ENCODE data around the gene ZFPM1. TPM values are rescaled to one million over a fixed set of nuclear protein-coding genes. Genes with fewer than 3 reads are reported as not detected.

Gene ZFPM1
- total and polyA plus RNA-seq, 2 experiments from 2014 or later: 0.53 to 2.2 TPM

GRCh38 chr16:88465387-88465983, 12.4 kb downstream of the ZFPM1 start:
- TF ChIP-seq ZNF114 (CRISPR knock-in tag; IDR thresholded peaks at IDR 0.05): no peak
- TF ChIP-seq CTCF (conservative IDR thresholded peaks at IDR 0.05; ENCODE audit: low read depth in 2 of 2): no peak
- TF ChIP-seq, protein P1, sequence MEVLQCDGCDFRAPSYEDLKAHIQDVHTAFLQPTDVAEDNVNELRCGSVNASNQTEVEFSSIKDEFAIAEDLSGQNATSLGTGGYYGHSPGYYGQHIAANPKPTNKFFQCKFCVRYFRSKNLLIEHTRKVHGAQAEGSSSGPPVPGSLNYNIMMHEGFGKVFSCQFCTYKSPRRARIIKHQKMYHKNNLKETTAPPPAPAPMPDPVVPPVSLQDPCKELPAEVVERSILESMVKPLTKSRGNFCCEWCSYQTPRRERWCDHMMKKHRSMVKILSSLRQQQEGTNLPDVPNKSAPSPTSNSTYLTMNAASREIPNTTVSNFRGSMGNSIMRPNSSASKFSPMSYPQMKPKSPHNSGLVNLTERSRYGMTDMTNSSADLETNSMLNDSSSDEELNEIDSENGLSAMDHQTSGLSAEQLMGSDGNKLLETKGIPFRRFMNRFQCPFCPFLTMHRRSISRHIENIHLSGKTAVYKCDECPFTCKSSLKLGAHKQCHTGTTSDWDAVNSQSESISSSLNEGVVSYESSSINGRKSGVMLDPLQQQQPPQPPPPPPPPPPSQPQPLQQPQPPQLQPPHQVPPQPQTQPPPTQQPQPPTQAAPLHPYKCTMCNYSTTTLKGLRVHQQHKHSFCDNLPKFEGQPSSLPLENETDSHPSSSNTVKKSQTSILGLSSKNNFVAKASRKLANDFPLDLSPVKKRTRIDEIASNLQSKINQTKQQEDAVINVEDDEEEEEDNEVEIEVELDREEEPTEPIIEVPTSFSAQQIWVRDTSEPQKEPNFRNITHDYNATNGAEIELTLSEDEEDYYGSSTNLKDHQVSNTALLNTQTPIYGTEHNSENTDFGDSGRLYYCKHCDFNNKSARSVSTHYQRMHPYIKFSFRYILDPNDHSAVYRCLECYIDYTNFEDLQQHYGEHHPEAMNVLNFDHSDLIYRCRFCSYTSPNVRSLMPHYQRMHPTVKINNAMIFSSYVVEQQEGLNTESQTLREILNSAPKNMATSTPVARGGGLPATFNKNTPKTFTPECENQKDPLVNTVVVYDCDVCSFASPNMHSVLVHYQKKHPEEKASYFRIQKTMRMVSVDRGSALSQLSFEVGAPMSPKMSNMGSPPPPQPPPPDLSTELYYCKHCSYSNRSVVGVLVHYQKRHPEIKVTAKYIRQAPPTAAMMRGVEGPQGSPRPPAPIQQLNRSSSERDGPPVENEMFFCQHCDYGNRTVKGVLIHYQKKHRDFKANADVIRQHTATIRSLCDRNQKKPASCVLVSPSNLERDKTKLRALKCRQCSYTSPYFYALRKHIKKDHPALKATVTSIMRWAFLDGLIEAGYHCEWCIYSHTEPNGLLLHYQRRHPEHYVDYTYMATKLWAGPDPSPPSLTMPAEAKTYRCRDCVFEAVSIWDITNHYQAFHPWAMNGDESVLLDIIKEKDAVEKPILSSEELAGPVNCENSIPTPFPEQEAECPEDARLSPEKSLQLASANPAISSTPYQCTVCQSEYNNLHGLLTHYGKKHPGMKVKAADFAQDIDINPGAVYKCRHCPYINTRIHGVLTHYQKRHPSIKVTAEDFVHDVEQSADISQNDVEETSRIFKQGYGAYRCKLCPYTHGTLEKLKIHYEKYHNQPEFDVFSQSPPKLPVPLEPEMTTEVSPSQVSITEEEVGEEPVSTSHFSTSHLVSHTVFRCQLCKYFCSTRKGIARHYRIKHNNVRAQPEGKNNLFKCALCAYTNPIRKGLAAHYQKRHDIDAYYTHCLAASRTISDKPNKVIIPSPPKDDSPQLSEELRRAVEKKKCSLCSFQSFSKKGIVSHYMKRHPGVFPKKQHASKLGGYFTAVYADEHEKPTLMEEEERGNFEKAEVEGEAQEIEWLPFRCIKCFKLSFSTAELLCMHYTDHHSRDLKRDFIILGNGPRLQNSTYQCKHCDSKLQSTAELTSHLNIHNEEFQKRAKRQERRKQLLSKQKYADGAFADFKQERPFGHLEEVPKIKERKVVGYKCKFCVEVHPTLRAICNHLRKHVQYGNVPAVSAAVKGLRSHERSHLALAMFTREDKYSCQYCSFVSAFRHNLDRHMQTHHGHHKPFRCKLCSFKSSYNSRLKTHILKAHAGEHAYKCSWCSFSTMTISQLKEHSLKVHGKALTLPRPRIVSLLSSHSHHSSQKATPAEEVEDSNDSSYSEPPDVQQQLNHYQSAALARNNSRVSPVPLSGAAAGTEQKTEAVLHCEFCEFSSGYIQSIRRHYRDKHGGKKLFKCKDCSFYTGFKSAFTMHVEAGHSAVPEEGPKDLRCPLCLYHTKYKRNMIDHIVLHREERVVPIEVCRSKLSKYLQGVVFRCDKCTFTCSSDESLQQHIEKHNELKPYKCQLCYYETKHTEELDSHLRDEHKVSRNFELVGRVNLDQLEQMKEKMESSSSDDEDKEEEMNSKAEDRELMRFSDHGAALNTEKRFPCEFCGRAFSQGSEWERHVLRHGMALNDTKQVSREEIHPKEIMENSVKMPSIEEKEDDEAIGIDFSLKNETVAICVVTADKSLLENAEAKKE (CRISPR knock-in tag; IDR thresholded peaks at IDR 0.05): no peak
- TF ChIP-seq ETS1 (IDR thresholded peaks at IDR 0.05): no peak
- TF ChIP-seq CREB1 (CRISPR knock-in tag; IDR thresholded peaks at IDR 0.05; ENCODE audit: low read depth): no peak
- no peak for TF ChIP-seq REST (IDR thresholded peaks at IDR 0.05; ENCODE audit: unreplicated experiment)
- TF ChIP-seq NANOG (IDR thresholded peaks at IDR 0.05; ENCODE audit: borderline replicate concordance): no peak
- no peak for TF ChIP-seq STAT1 (IDR thresholded peaks at IDR 0.05; ENCODE audit: unreplicated experiment)
- no peak for TF ChIP-seq ZNF331 (CRISPR knock-in tag; IDR thresholded peaks at IDR 0.05; ENCODE audit: low read depth)
- TF ChIP-seq EZH2 (IDR thresholded peaks at IDR 0.05; ENCODE audit: low read depth, unreplicated experiment): no peak
- TF ChIP-seq EZH2phosphoT487 (IDR thresholded peaks at IDR 0.05; ENCODE audit: unreplicated experiment): no peak
- no peak for TF ChIP-seq JUNB (IDR thresholded peaks at IDR 0.05; ENCODE audit: unreplicated experiment)
- TF ChIP-seq POLR2AphosphoS5 (IDR thresholded peaks at IDR 0.05; ENCODE audit: low read depth): no peak
- H3K4me3 ChIP-seq: no peak overlapping the region
- H3K27ac Mint-ChIP-seq: no peak overlapping the region

More at GRCh38 chr16:88465387-88465983, 12.4 kb downstream of the ZFPM1 start:
- Histone ChIP-seq H3K27me3 (ENCODE audit: insufficient read depth) (no peaks in the 10 kb centered on the region), H3K27ac (ENCODE audit: low read depth) (no peak overlapping the region), H2AFZ (no peak overlapping the region), H3K4me2 (no peak overlapping the region), H3K79me2 (replicated peaks; ENCODE audit: insufficient read depth) (no peaks in the 10 kb centered on the region), H3K4me1 (ENCODE audit: insufficient read depth) (peaks cover 21% of the 10 kb centered on the region), H4K20me1 (replicated peaks; ENCODE audit: insufficient read depth) (no peaks in the 10 kb centered on the region), H3K36me3 (ENCODE audit: insufficient read depth) (no peaks in the 10 kb centered on the region), H3K9me2 (ENCODE audit: insufficient read depth) (no peaks in the 10 kb centered on the region), H3F3A (replicated peaks; ENCODE audit: low read depth) (no peaks in the 10 kb centered on the region)
- ATAC-seq: no peak
- DNase-seq (ENCODE audit: low spot score): no peak
- Mint-ChIP-seq H3K4me1 (peaks cover 15% of the 10 kb centered on the region; the same call in 2 of the 3 replicates), H3K9me3 (no peaks in the 10 kb centered on the region), H3K36me3 (ENCODE audit: low read depth) (no peaks in the 10 kb centered on the region), H3K4me3 (no peak overlapping the region), H3K27me3 (ENCODE audit: insufficient read depth, low read depth, poor library complexity) (peaks cover 14% of the 10 kb centered on the region)

Measured in GM23338 (cell line).